ENCODE data around the gene SMIM35. TPM values are rescaled to one million over a fixed set of nuclear protein-coding genes. Genes with fewer than 3 reads are reported as not detected.

The SMIM35 gene
- total RNA-seq, 1 experiment from 2014 or later, result not detected

DNA sequence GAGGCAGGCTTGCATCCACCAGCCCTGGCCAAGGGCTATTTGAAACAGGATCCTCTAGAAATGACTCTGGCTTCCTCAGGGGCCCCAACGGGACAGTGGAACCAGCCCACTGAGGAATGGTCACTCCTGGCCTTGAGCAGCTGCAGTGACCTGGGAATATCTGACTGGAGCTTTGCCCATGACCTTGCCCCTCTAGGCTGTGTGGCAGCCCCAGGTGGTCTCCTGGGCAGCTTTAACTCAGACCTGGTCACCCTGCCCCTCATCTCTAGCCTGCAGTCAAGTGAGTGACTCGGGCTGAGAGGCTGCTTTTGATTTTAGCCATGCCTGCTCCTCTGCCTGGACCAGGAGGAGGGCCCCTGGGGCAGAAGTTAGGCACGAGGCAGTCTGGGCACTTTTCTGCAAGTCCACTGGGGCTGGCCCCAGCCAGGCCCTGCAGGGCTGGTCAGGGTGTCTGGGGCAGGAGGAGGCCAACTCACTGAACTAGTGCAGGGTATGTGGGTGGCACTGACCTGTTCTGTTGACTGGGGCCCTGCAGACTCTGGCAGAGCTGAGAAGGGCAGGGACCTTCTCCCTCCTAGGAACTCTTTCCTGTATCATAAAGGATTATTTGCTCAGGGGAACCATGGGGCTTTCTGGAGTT is 87.3 kb downstream of the SMIM35 start:
- ChIA-PET POLR2A (ENCODE audit: unreplicated experiment) (interaction anchor here (0.5 kb wide), 1 partner anchor 641 kb away, joined by 4 read pairs; no protein-coding TSS in a partner anchor), CTCF (no interaction called here)
- Histone ChIP-seq H3K27me3 (ENCODE audit: insufficient read depth, low read depth) (peaks cover 21% of the 10 kb centered on the region; the same call in 1 of the 2 replicates), H2AFZ (no peak overlapping the region), H3K9me2 (ENCODE audit: insufficient read depth) (no peaks in the 10 kb centered on the region), H3K4me1 (replicated peaks; ENCODE audit: insufficient read depth) (no peaks in the 10 kb centered on the region), H3K79me2 (ENCODE audit: low read depth) (no peaks in the 10 kb centered on the region), H3K36me3 (ENCODE audit: low read depth) (no peaks in the 10 kb centered on the region), H3K4me3 (no peak overlapping the region), H3K9me3 (ENCODE audit: insufficient read depth, low read depth) (no peaks in the 10 kb centered on the region), H3F3A (ENCODE audit: insufficient read depth, low read depth) (no peaks in the 10 kb centered on the region), H4K20me1 (ENCODE audit: insufficient read depth) (no peaks in the 10 kb centered on the region), H3K27ac (no peak overlapping the region), H3K4me2 (no peak overlapping the region)
- DNase-seq, result no peak
- intact Hi-C loops (cut with micrococcal nuclease; ENCODE audit: unreplicated experiment), result no loop called here
- TF ChIP-seq, protein P1, sequence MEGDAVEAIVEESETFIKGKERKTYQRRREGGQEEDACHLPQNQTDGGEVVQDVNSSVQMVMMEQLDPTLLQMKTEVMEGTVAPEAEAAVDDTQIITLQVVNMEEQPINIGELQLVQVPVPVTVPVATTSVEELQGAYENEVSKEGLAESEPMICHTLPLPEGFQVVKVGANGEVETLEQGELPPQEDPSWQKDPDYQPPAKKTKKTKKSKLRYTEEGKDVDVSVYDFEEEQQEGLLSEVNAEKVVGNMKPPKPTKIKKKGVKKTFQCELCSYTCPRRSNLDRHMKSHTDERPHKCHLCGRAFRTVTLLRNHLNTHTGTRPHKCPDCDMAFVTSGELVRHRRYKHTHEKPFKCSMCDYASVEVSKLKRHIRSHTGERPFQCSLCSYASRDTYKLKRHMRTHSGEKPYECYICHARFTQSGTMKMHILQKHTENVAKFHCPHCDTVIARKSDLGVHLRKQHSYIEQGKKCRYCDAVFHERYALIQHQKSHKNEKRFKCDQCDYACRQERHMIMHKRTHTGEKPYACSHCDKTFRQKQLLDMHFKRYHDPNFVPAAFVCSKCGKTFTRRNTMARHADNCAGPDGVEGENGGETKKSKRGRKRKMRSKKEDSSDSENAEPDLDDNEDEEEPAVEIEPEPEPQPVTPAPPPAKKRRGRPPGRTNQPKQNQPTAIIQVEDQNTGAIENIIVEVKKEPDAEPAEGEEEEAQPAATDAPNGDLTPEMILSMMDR (conservative IDR thresholded peaks at IDR 0.05), result no peak
- no peak for TF ChIP-seq EZH2 (IDR thresholded peaks at IDR 0.05; ENCODE audit: low read depth)
- BruUV-seq (replicated peaks), result no TSS peak

DNA sequence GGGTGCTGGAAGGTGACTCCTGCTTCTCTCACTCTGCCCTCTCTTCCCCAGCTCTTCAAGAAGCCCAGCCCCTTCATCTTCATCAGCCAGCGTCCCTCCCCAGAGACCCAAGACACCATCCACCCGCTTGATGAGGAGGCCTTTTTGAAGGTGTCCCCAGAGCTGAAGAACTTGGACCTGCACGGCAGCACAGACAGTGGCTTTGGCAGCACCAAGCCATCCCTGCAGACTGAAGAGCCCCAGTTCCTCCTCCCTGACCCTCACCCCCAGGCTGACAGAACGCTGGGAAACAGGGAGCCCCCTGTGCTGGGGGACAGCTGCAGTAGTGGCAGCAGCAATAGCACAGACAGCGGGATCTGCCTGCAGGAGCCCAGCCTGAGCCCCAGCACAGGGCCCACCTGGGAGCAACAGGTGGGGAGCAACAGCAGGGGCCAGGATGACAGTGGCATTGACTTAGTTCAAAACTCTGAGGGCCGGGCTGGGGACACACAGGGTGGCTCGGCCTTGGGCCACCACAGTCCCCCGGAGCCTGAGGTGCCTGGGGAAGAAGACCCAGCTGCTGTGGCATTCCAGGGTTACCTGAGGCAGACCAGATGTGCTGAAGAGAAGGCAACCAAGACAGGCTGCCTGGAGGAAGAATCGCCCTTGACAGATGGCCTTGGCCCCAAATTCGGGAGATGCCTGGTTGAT is 88.0 kb downstream of the SMIM35 start:
- Histone ChIP-seq H3K4me1 (replicated peaks; ENCODE audit: insufficient read depth) (no peaks in the 10 kb centered on the region), H3F3A (ENCODE audit: insufficient read depth, low read depth) (no peaks in the 10 kb centered on the region), H2AFZ (no peak overlapping the region), H3K4me3 (no peak overlapping the region), H3K27ac (no peak overlapping the region), H3K9me3 (ENCODE audit: insufficient read depth, low read depth) (no peaks in the 10 kb centered on the region), H4K20me1 (ENCODE audit: insufficient read depth) (no peaks in the 10 kb centered on the region), H3K4me2 (no peak overlapping the region), H3K36me3 (ENCODE audit: low read depth) (no peaks in the 10 kb centered on the region), H3K9me2 (ENCODE audit: insufficient read depth) (no peaks in the 10 kb centered on the region), H3K27me3 (ENCODE audit: insufficient read depth, low read depth) (peaks cover 16% of the 10 kb centered on the region; the same call in 1 of the 2 replicates), H3K79me2 (ENCODE audit: low read depth) (no peaks in the 10 kb centered on the region)
- no peak for TF ChIP-seq EZH2 (IDR thresholded peaks at IDR 0.05; ENCODE audit: low read depth)
- TF ChIP-seq, protein P1 (conservative IDR thresholded peaks at IDR 0.05), result no peak
- DNase-seq, result no peak
- CTCF ChIA-PET, result no interaction called here
- POLR2A ChIA-PET (ENCODE audit: unreplicated experiment), result no interaction called here
- intact Hi-C loops (cut with micrococcal nuclease; ENCODE audit: unreplicated experiment), result no loop called here
- no TSS peak for BruUV-seq (replicated peaks)

DNA sequence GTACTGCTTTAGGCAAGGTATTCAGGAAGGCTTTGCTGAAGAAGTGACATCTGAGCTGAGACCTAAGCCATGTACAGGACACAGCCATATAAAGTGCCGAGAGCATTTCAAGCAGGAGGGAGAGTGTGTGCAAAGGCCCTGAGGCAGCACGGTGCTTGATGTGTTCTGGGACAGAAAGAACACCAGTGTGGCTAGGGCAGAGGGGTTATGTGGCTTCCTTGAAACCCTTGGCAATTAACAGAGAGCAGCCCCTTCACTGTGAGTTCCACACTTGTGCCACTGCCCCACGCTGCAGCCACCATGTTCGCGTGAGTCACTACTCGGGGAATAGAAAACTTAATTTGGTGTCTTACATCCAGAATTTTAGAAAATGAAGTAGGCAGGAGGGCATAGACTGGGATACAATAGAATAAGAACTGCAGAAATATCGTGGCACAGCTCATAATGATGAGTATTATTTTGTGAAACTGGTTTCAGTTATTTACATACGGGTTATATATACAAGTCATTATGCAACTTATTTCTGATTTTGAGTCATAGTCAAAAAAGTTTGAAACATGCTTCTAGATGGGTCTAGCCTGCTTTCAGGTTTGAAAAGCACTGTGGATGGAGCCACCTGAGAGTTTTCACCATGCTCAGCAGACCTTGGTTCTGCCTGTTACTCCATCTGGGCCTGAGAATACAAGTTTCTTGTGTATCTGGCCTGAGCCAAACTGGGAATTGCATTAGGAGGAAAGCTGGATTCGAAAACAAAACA is 88.8 kb downstream of the SMIM35 start:
- POLR2A ChIA-PET (ENCODE audit: unreplicated experiment), result no interaction called here
- no peak overlapping the region for H3K4me3 ChIP-seq
- BruUV-seq (replicated peaks), result no TSS peak
- H3K4me1 ChIP-seq (replicated peaks; ENCODE audit: insufficient read depth), result no peaks in the 10 kb centered on the region
- H3K79me2 ChIP-seq (ENCODE audit: low read depth), result no peaks in the 10 kb centered on the region
- CTCF ChIA-PET, result no interaction called here
- H3K4me2 ChIP-seq, result no peak overlapping the region
- H4K20me1 ChIP-seq (ENCODE audit: insufficient read depth), result no peaks in the 10 kb centered on the region
- no peak overlapping the region for H3K27ac ChIP-seq
- H3K9me2 ChIP-seq (ENCODE audit: insufficient read depth), result no peaks in the 10 kb centered on the region
- TF ChIP-seq, protein P1 (conservative IDR thresholded peaks at IDR 0.05), result no peak
- H3K36me3 ChIP-seq (ENCODE audit: low read depth), result no peaks in the 10 kb centered on the region
- H3K9me3 ChIP-seq (ENCODE audit: insufficient read depth, low read depth), result no peaks in the 10 kb centered on the region
- no peak for DNase-seq
- peaks cover 13% of the 10 kb centered on the region; the same call in 1 of the 2 replicates for H3K27me3 ChIP-seq (ENCODE audit: insufficient read depth, low read depth)
- H3F3A ChIP-seq (ENCODE audit: insufficient read depth, low read depth), result no peaks in the 10 kb centered on the region
- intact Hi-C loops (cut with micrococcal nuclease; ENCODE audit: unreplicated experiment), result no loop called here
- H2AFZ ChIP-seq, result no peak overlapping the region

All from PC-9 (cell line).